A549 treated with DMSO at 1 μM for 4 hours (cell line): ENCODE data around the gene OSM. TPM values are rescaled to one million over a fixed set of nuclear protein-coding genes. Genes with fewer than 3 reads are reported as not detected.

ENCODE experiments used
- total RNA-seq: library from RNA; stranded (reverse); fragments of 200-300 nt; extraction: Qiagen RNA extraction; gene quantifications from 5 replicates; pipeline ENCODE4 v1.2.3, GENCODE V29; 2022; ENCODE audit warnings: low read depth

OSM gene
- total RNA-seq: 0.08 TPM in 1 of 5 replicates, not detected in the others

DNA sequence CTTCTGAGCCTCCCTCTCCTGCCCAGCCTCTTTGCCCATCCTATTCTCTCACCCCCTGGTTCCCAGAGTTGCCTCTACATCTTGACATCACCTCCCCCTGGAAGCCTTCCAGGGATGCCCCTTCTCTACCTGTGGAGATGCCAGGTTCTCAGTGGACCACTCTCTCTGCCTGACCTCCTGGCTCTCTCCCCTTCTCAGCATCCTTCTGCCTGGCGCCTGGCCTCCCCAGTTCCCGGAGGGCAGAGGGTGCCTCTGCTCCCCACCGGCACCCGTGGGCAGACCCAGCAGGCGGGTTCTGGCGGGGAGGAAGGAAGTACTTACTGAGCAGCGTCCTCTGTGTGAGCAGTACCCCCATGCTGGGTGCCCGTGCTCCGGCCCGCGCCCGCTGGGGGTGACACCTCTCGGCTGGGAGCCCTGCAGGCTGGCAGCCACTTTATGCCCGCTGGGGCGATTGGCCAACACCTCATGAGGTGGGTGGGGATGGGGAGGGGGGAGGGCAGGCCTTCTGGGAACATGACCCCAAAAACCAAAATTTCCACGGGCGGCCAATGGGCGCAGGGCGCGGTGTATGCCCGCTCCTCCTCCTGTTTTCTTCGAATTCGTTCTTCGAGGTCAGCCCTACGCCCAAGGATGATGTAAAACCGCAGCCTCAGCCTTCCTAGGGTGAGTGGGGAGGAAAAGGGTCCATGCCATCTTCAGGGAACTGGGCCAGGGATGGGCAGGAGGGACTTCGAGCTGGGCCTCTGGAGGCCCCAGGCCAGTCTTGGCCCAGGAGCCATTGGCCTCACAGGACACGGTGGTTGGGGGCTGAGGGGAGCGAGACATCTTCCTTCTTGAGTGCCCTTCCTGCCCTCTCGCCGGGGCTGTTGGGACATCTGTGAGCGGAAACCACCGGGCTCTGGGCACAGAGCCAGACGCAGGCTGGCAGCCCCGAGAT is at the start of gene OSM:
TSS of gene OSM (minus strand) at position 407 of the 937 bp plus-strand sequence. CDS start at position 355, 52 bp downstream.

DNA sequence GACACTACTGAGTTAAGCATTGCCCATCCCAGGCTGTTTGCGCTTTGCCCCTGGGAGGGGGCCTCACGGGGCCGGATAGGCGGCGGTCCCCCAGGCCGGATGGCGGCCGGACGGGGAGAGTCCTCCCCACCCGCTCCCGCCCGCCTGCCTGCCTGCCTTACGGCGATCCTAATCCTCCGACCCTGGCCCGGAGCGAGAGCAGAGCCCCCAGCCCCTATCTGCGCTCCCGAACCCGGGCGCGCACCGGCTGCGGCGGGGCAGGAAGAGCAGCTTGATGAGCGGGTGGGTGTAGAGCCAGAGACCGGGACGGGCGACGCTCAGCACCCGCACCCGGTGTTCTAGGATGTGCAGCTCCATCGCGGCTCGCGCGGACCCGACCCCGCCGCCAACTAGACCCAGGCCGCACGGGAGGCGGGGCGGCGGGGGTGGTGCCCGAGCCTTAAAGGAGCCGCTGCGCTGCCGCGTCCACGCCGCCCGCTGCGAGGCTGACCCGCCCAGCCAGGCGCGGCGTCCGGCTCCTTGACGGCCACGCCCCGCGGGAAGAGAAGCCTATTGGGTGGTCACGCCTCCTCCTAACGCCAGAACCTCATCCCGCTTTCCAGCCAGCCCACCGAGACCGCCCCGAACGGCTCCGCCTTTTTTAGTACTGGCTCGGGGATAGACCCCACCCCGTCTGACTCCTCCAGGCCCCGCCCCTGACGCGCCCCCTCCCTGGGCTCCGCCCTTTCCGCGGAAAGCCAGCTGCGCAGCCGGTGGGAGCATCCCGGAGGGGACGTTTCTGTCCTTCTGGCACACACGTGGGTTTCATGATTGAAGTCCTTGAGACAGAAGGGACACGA is 22.7 kb upstream of the OSM start, which contains the start of gene CASTOR1:
TSS of gene CASTOR1 (minus strand) at position 365 of the 839 bp plus-strand sequence. CDS start at position 357, 8 bp downstream.

DNA sequence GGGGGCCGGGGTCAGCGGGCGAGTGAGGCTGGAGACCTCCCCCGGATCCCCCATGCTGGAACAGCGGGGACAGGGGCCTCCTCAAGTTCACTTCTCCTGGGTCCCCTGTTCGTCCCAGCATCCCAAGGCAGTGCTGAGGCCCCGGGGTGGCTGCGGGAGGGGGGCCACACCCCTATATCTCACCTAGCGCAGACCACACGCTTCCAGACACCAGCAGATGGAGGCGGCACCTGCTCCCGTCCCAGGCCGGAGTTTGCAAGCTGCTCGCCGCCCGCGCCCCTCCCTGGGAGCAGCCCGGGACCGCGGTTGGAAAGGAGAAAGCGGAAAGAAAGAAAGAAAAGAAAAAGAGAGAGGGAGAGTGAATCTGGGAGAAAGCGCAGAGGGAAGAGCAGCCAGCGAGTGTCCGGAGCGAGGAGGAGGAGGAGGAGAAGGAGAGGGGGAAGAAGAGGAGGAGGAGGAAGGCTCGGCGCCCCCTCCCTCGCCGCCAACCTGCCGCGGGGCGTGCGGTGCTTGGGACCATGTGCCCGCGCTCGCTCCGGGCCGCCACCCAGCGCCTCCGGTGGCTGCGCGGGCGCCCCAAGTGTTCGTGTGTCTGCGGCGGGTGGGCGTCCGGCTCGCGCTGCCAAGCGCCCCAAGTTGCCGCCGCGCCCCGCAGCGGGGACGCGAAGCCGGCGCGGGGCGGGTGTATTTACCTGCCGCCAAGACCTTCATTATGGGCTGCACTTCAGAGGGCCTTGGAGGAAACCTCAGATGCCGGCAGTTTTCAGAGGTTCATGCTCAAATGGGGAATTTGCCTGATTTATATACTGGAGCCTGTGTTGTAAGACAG is 20.5 kb downstream of the OSM start, which contains the start of gene LIF:
TSS of gene LIF (minus strand) at position 775 of the 829 bp plus-strand sequence. CDS start at position 711, 64 bp downstream.

Other genes starting within 250 kb of the OSM start
- gene HORMAD2, start 186.4 kb downstream of the OSM start, total RNA-seq: not detected in 5 replicates
- gene LIF, start 20.1 kb downstream of the OSM start, total RNA-seq: 31.4 to 46.6 TPM (median 42.4 TPM) in 5 replicates
- gene CASTOR1, start 22.7 kb upstream of the OSM start, total RNA-seq: 4.1 to 8.6 TPM (median 7.3 TPM) in 5 replicates
- 9.7 to 12.7 TPM (median 12.2 TPM) in 5 replicates for gene TBC1D10A, start 60.1 kb upstream of the OSM start, total RNA-seq
- gene SF3A1, start 90.0 kb upstream of the OSM start, total RNA-seq: 45.2 to 72.3 TPM (median 62.8 TPM) in 5 replicates
- gene CCDC157, start 90.2 kb upstream of the OSM start, total RNA-seq: 2.9 to 3.2 TPM (median 2.9 TPM) in 5 replicates
- 14.3 to 19.7 TPM (median 18.2 TPM) in 5 replicates for gene RNF215, start 120.6 kb upstream of the OSM start, total RNA-seq
- 23.3 to 34.1 TPM (median 27.1 TPM) in 5 replicates for gene SEC14L2, start 130.2 kb upstream of the OSM start, total RNA-seq
- 64.2 to 71.0 TPM (median 67.7 TPM) in 5 replicates for gene MTFP1, start 158.9 kb upstream of the OSM start, total RNA-seq
- gene SEC14L3, start 205.2 kb upstream of the OSM start, total RNA-seq: not detected in 5 replicates
- 4.8 to 6.2 TPM (median 5.5 TPM) in 5 replicates for gene SEC14L4, start 238.8 kb upstream of the OSM start, total RNA-seq